Prostate gland (tissue), 2 donors: ENCODE data around the gene IQCM.

Experiments
- POLR2A ChIP-seq: fragments of 450-650 bp; IDR thresholded peaks from one replicate; pipeline ENCODE4 v1.6.1; 2016; ENCODE audit warnings: antibody characterized with exemption, mild to moderate bottlenecking
- TF ChIP-seq, protein P1 (sequence below), 4 experiments: fragments of 200-600 bp in 2 of 4; fragments of 450-650 bp in 2 of 4; sonication (generic) in 2 of 4; IDR thresholded peaks; 1 replicate in 3 of 4; 2 replicates in 1 of 4; pipeline ENCODE4 v1.5.1; 2016 to 2019; ENCODE audit warnings: antibody characterized with exemption in 4 of 4, mild to moderate bottlenecking in 2 of 4, moderate library complexity in 2 of 4

DNA sequence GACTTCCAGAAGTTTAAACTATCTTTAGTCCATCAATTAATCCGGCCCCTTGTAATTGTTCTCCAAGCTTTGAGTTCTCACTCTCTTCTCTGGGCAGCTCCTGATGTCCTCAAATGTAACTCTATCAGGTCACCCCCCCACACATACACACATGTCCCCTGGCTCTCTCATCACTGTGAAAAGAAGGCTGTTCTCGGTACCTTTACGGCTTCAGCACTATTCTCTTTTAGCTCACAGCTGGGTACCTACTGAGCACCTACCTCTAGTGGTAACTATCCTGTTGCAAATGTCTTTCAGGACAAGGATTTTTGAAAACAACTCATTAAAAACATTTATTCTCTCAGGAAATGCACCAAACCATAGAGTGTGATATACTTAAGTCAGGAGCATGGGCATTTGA lies 115.4 kb downstream of the IQCM start:
- TF ChIP-seq POLR2A = no peak
- TF ChIP-seq, protein P1, sequence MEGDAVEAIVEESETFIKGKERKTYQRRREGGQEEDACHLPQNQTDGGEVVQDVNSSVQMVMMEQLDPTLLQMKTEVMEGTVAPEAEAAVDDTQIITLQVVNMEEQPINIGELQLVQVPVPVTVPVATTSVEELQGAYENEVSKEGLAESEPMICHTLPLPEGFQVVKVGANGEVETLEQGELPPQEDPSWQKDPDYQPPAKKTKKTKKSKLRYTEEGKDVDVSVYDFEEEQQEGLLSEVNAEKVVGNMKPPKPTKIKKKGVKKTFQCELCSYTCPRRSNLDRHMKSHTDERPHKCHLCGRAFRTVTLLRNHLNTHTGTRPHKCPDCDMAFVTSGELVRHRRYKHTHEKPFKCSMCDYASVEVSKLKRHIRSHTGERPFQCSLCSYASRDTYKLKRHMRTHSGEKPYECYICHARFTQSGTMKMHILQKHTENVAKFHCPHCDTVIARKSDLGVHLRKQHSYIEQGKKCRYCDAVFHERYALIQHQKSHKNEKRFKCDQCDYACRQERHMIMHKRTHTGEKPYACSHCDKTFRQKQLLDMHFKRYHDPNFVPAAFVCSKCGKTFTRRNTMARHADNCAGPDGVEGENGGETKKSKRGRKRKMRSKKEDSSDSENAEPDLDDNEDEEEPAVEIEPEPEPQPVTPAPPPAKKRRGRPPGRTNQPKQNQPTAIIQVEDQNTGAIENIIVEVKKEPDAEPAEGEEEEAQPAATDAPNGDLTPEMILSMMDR (IDR thresholded peaks at IDR 0.05) = no peak
